Colonic mucosa (tissue), 4 donors: ENCODE data around the gene AFTPH. TPM values are rescaled to one million over a fixed set of nuclear protein-coding genes. Genes with fewer than 3 reads are reported as not detected.

Source experiments
- DNase-seq: peaks from one replicate; pipeline ENCODE4 v3.0.0-alpha.2; 2020
- H3K27ac ChIP-seq: fragments of 200-600 bp; one replicate; pipeline ENCODE4 v1.8.0; 2021
- H3K27me3 ChIP-seq: fragments of 200-600 bp; one replicate; pipeline ENCODE4 v1.8.0; 2021
- H3K36me3 ChIP-seq: fragments of 200-600 bp; one replicate; pipeline ENCODE4 v1.8.0; 2021
- H3K4me1 ChIP-seq: fragments of 200-600 bp; one replicate; pipeline ENCODE4 v1.8.0; 2021; ENCODE audit warnings: mild to moderate bottlenecking
- H3K4me3 ChIP-seq: fragments of 200-600 bp; one replicate; pipeline ENCODE4 v1.8.0; 2021
- H3K9ac ChIP-seq, 2 donors: one replicate each; pipeline ENCODE4 v1.7.0; 2013; ENCODE audit warnings: control low read depth in 2 of 2, low read depth in 2 of 2, low read length in 2 of 2
- H3K9me3 ChIP-seq: fragments of 200-600 bp; one replicate; pipeline ENCODE4 v1.8.0; 2021
- intact Hi-C: fragments of 100-400 bp; cut with DNase I; formaldehyde crosslinking; loops from one replicate; pipeline ENCODE4 v1.14.1; 2022
- total RNA-seq, 2 donors: library from RNA; stranded (reverse); fragmentation: NEBNext Ultra II Directional in 1 of 2; extraction: Animal tissue kit (Norgen Biotek cat#: 25700) in 1 of 2; gene quantifications; one replicate each; pipeline ENCODE4 v1.2.1, GENCODE V29; 2021
- TF ChIP-seq, protein P1 (sequence below): fragments of 200-600 bp; IDR thresholded peaks from one replicate; pipeline ENCODE4 v1.8.0; 2022; ENCODE audit warnings: antibody characterized with exemption, mild to moderate bottlenecking
- donor health status: healthy.
- donor health status: DM: no; HTN: no; CAD: no.
- donor health status: DM: no; HTN: no; CAD: no.

The AFTPH gene
- total RNA-seq, 2 donors from 2014 or later: 49.4 to 67.3 TPM

DNA sequence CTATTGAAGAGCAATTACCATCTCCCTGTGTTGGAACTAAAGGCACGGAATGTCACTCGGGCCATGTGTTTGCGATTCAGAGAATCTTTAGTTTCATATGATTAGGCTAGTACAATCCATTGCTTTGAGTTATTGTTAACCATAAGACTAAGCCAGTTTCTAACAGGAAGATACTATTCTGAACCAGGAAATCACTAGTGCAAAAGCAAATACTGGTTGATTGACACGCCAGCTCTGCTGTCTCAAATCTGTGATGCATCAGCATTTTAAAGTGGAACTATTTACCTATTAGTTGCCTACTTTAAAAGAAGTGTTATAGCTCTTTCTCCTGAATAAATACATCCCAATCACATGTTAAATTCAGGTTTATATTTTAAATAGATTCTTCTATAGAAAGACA, 61.9 kb downstream of the AFTPH start:
- intact Hi-C loops: loop anchor here (5.0 kb wide), 1 partner anchor 281 kb away; no protein-coding TSS in a partner anchor
- H3K36me3 ChIP-seq: no peaks in the 10 kb centered on the region

DNA sequence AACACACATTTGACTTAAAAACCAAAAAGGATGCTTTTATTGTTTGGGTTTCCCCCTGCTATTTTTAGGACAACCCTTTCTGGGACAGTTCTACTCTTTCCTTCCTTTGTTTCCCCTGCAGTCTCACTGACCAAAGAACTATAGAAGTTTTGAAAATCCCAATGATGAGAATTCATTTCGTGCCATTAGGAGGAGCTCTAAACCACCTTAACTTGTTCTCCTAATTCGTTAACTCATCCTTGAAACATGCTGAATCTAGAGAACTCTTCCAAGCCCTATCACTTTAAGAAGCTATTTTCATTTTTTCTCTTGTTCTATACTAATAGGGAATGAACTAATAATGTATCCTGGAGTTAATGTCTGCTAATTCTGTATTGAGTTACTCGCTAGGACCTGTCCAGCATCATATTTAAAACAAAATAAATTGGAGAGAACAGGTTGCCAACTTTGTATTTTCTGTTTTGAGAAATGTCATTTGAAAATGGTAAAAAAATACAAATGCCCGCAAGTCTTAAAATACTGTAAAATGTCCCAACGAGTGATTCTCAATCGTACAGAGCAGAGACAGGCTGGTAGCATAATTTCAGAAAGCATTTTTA, 62.9 kb downstream of the AFTPH start:
- DNase-seq: no peak
- no peaks in the 10 kb centered on the region for H3K9me3 ChIP-seq
- H3K9ac ChIP-seq: no peak overlapping the region
- TF ChIP-seq, protein P1, sequence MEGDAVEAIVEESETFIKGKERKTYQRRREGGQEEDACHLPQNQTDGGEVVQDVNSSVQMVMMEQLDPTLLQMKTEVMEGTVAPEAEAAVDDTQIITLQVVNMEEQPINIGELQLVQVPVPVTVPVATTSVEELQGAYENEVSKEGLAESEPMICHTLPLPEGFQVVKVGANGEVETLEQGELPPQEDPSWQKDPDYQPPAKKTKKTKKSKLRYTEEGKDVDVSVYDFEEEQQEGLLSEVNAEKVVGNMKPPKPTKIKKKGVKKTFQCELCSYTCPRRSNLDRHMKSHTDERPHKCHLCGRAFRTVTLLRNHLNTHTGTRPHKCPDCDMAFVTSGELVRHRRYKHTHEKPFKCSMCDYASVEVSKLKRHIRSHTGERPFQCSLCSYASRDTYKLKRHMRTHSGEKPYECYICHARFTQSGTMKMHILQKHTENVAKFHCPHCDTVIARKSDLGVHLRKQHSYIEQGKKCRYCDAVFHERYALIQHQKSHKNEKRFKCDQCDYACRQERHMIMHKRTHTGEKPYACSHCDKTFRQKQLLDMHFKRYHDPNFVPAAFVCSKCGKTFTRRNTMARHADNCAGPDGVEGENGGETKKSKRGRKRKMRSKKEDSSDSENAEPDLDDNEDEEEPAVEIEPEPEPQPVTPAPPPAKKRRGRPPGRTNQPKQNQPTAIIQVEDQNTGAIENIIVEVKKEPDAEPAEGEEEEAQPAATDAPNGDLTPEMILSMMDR: peak; percentile 36
- no peak overlapping the region for H3K27ac ChIP-seq
- H3K27me3 ChIP-seq: no peaks in the 10 kb centered on the region
- intact Hi-C loops: loop anchor here (5.0 kb wide), 1 partner anchor 280 kb away; no protein-coding TSS in a partner anchor
- H3K4me3 ChIP-seq: no peak overlapping the region
- no peaks in the 10 kb centered on the region for H3K36me3 ChIP-seq
- H3K4me1 ChIP-seq: no peaks in the 10 kb centered on the region

More for the DNA sequence above, 61.9 kb downstream of the AFTPH start:
- Histone ChIP-seq H3K4me1 (no peaks in the 10 kb centered on the region), H3K9ac (no peak overlapping the region), H3K4me3 (no peak overlapping the region), H3K9me3 (no peaks in the 10 kb centered on the region), H3K27ac (no peak overlapping the region), H3K27me3 (no peaks in the 10 kb centered on the region)
- no peak for DNase-seq
- TF ChIP-seq, protein P1: no peak

DNA sequence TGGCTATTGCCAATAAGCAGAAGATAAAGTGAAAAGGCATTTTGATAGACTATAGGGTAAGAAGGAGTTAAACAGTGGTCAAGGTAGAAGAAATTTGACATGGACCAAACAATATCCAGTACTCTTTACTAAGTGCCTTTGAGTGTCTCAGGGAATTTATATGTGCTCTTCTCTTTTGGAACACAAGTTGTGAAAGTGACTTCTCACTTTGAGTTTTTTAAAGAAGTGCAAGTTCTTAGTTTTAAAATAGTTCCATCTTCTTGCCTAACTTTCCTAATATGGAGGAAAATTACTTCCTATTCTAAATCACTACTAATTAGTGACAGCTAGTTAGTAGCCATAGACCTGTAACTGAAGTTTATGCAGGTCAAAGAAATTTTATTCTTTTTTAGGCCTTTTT, 63.4 kb downstream of the AFTPH start:
- TF ChIP-seq, protein P1: no peak
- no peaks in the 10 kb centered on the region for H3K27me3 ChIP-seq
- no peak overlapping the region for H3K27ac ChIP-seq
- no peaks in the 10 kb centered on the region for H3K9me3 ChIP-seq
- no peaks in the 10 kb centered on the region for H3K4me1 ChIP-seq
- H3K4me3 ChIP-seq: no peak overlapping the region
- H3K36me3 ChIP-seq: no peaks in the 10 kb centered on the region
- intact Hi-C loops: loop anchor here (5.0 kb wide), 1 partner anchor 280 kb away; no protein-coding TSS in a partner anchor
- no peak overlapping the region for H3K9ac ChIP-seq
- DNase-seq: no peak

DNA sequence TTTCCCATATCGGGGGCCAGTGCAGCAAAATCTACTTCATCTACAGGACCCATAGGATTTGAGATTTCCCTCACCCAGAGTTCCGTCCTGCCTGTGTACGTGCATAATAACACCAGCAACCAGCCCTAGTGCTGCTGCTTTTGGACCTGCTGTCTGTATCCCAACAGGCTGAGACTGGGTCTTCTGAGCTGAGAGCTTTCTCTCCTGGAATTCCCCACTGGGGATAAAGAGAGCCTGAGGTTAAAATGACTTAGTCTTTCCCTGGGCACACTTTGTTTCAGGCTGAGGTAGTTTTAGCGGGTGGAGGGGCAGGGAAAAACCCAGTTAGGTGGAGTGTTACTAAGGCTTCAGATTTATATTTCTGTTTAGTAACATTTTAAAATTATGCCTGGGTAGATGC, 67.1 kb downstream of the AFTPH start:
- no peak for DNase-seq
- intact Hi-C loops: loop anchor here (10.0 kb wide), 1 partner anchor 454 kb away; no protein-coding TSS in a partner anchor
- H3K9ac ChIP-seq: no peak overlapping the region
- H3K36me3 ChIP-seq: no peaks in the 10 kb centered on the region
- H3K27ac ChIP-seq: no peak overlapping the region
- no peak overlapping the region for H3K4me3 ChIP-seq
- TF ChIP-seq, protein P1: no peak
- H3K9me3 ChIP-seq: no peaks in the 10 kb centered on the region
- H3K4me1 ChIP-seq: peaks cover 4% of the 10 kb centered on the region
- H3K27me3 ChIP-seq: no peaks in the 10 kb centered on the region

DNA sequence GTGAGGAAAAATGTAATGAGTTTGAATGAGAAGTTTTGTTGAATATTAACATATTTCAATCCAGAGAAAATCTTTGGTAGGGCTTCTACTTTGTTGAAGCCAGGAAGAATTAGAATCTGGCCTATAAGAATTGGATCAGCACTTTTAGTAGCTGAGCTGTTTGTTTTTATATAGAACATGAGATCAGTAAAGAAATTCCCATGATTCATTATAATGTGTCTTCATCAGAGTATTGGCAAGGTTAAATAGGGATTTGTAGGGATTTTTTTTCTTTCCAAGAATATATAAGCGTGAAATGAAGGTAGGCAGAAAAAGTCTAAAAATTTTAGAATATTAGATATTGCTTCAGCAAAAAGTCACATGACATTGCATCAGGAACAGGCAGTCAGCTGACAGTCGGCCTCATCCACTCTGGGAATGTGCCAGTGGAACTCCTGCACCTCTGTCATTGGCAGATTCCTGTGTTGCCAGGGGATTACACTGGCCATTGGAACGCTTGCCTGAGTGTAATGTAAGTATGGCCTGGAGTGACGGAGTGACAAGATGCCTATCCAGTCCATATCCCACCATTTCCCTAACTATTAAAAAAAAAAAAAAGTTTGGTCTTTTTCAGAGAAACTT, 69.0 kb downstream of the AFTPH start:
- no peaks in the 10 kb centered on the region for H3K36me3 ChIP-seq
- peaks cover 4% of the 10 kb centered on the region for H3K4me1 ChIP-seq
- no peak overlapping the region for H3K4me3 ChIP-seq
- no peak for DNase-seq
- no peak overlapping the region for H3K9ac ChIP-seq
- H3K9me3 ChIP-seq: no peaks in the 10 kb centered on the region
- no peaks in the 10 kb centered on the region for H3K27me3 ChIP-seq
- intact Hi-C loops: loop anchor here (10.0 kb wide), 1 partner anchor 452 kb away; no protein-coding TSS in a partner anchor
- TF ChIP-seq, protein P1: no peak
- no peak overlapping the region for H3K27ac ChIP-seq
